HEK293T (cell line): ENCODE data around the gene SARM1.

Experiments used
- FOXA1 ChIP-seq: fragments of 450-650 bp; IDR thresholded peaks from 2 replicates; pipeline ENCODE4 v1.6.1; 2016; ENCODE audit warnings: mild to moderate bottlenecking
- LEF1 ChIP-seq: fragments of 450-650 bp; IDR thresholded peaks from 2 replicates; pipeline ENCODE4 v1.6.1; 2017; ENCODE audit warnings: mild to moderate bottlenecking, borderline replicate concordance
- SP1 ChIP-seq: fragments of 450-650 bp; IDR thresholded peaks from 2 replicates; pipeline ENCODE4 v1.6.1; 2017
- TF ChIP-seq, protein P1 (sequence below): fragments of 450-650 bp; IDR thresholded peaks from 2 replicates; pipeline ENCODE4 v1.6.1; 2016

DNA sequence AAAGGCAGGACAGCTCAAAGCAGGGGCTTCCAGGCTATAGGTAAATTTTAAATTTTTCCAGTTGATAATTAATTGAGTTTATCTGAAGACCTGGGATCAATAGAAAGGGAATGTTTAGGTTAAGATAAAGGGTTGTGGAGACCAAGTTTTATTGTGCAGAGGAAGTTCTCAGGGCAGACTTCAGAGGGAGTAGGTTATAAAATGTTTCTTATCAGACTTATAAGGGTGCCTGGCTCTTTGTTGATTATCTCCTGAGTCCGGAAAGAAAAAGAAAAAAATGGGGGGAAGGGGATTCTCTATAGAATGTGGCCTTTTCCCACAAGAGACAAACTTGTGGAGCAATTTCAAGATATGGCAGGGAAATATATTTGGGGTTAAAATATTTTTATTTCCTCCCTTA, 18.6 kb downstream of the SARM1 start:
- TF ChIP-seq LEF1 = no peak
- TF ChIP-seq FOXA1 = no peak
- TF ChIP-seq, protein P1, sequence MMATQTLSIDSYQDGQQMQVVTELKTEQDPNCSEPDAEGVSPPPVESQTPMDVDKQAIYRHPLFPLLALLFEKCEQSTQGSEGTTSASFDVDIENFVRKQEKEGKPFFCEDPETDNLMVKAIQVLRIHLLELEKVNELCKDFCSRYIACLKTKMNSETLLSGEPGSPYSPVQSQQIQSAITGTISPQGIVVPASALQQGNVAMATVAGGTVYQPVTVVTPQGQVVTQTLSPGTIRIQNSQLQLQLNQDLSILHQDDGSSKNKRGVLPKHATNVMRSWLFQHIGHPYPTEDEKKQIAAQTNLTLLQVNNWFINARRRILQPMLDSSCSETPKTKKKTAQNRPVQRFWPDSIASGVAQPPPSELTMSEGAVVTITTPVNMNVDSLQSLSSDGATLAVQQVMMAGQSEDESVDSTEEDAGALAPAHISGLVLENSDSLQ = no peak
- TF ChIP-seq SP1 = no peak
